LNCaP clone FGC (cell line): ENCODE results near the gene VAMP1.
A peak's percentile ranks its signal among the peaks of the same experiment; 100 is the strongest.
"Not testable (repeated sequence)": the region's sequence is repeated elsewhere in the genome, so short reads cannot be mapped to it uniquely, and the experiment has no call there.

Experiments
- DNase-seq: peaks from one replicate; pipeline ENCODE4 v3.0.0-alpha.2; 2011; ENCODE audit warnings: low read depth
- H3K4me3 ChIP-seq: 2 replicates; pipeline ENCODE4 v1.5.1; 2011; ENCODE audit warnings: mild to moderate bottlenecking, low read depth, low read length, control low read depth
- TF ChIP-seq, protein P1 (sequence below): IDR thresholded peaks from 2 replicates; pipeline ENCODE4 v1.5.1; 2012; ENCODE audit warnings: mild to moderate bottlenecking; ENCODE audit not compliant: control insufficient read depth, insufficient read depth; ENCODE audit errors: extremely low read depth

VAMP1 gene

DNA sequence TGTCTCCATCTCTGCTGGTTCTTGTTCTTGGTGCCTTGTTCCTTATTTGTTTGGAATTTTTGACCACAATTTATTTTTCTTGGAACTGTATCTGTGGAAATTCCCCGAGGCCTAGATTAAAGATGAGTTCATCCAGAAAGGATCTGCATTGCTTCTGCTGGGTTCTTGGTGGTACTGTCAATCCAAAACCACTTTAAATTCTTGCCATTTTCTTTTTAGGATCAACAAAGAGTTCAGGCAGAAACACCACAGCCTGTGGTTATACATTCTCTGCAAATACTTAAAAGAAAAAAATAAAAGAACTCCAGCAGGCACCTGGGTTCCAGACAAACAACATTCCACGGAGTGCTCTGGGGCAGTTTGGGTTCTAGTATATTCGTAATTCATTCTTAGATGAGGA, 6.0 kb upstream of the VAMP1 start:
- TF ChIP-seq, protein P1, sequence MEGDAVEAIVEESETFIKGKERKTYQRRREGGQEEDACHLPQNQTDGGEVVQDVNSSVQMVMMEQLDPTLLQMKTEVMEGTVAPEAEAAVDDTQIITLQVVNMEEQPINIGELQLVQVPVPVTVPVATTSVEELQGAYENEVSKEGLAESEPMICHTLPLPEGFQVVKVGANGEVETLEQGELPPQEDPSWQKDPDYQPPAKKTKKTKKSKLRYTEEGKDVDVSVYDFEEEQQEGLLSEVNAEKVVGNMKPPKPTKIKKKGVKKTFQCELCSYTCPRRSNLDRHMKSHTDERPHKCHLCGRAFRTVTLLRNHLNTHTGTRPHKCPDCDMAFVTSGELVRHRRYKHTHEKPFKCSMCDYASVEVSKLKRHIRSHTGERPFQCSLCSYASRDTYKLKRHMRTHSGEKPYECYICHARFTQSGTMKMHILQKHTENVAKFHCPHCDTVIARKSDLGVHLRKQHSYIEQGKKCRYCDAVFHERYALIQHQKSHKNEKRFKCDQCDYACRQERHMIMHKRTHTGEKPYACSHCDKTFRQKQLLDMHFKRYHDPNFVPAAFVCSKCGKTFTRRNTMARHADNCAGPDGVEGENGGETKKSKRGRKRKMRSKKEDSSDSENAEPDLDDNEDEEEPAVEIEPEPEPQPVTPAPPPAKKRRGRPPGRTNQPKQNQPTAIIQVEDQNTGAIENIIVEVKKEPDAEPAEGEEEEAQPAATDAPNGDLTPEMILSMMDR: no peak
- no peak for DNase-seq
- no peak overlapping the region for H3K4me3 ChIP-seq

- DNase-seq, H3K4me3 ChIP-seq: not testable (repeated sequence)
Measured at GRCh38 chr12:6475233-6475975, 4.9 kb upstream of the VAMP1 start.

GRCh38 chr12:6472491-6472890, 2.0 kb upstream of the VAMP1 start:
- H3K4me3 ChIP-seq: no peak overlapping the region
- DNase-seq: no peak
- TF ChIP-seq, protein P1: no peak

GRCh38 chr12:6471989-6472360, 1.5 kb upstream of the VAMP1 start:
- H3K4me3 ChIP-seq: no peak overlapping the region
- TF ChIP-seq, protein P1: no peak
- no peak for DNase-seq

DNA sequence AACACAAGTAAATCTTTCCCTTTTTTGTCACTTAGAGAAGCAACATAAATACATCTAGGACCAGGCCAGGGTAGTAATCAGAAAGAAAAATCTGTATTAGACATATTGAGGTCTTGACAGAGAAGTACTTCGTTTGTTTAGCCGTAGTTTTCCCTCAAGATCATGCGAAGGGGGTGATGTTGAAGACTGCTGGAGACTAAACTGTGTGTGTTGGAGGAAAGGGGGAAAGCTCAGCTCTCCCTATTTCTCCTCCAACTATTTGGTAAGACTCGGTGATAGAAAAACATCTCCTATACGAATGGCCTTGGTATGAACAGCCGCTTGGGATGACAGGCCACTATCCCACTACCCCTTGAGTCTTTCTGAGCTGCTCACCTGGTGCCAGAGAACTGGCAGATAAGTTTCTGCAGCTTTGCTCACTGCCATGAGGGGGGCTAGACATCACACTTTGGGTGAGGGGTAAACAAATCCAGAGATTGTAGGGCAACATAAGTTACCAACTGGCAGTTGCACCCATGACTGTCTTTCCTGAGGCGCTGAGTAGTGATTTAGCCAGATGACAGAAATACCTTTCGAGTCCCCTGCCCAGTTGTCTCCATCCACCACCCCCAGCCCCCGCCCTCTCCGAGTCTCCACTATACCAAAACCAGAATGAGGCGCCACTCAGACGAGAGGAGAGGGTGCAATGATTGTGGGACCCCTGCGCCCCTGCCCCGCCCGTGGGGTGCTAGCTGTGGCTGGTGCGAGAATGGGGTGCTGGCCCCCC, 685 bp downstream of the VAMP1 start:
- H3K4me3 ChIP-seq: peak overlapping the region; percentile 74
- no peak for DNase-seq
- TF ChIP-seq, protein P1: no peak

DNA sequence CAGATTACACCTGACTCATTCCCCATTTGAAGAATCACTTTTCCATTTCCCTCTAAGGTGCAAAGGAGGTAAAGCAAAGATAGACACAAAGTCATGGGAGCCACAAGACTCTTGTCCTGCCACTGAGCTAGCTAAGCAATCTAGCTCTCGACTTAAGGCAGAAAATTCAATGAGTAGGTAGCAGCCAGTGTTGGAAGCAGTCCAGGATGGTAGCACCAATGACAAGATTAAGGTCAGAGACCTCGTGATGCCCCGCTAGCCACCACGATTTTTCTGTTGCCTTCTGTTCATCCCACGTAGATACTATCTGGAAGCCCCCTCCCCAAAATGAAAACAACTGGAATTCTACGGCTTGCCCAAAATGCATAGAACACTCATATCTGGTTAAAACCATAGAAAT, 1.4 kb downstream of the VAMP1 start:
- DNase-seq: no peak
- TF ChIP-seq, protein P1: no peak
- no peak overlapping the region for H3K4me3 ChIP-seq

GRCh38 chr12:6468283-6468575, 2.2 kb downstream of the VAMP1 start:
- no peak overlapping the region for H3K4me3 ChIP-seq
- TF ChIP-seq, protein P1: no peak

DNA sequence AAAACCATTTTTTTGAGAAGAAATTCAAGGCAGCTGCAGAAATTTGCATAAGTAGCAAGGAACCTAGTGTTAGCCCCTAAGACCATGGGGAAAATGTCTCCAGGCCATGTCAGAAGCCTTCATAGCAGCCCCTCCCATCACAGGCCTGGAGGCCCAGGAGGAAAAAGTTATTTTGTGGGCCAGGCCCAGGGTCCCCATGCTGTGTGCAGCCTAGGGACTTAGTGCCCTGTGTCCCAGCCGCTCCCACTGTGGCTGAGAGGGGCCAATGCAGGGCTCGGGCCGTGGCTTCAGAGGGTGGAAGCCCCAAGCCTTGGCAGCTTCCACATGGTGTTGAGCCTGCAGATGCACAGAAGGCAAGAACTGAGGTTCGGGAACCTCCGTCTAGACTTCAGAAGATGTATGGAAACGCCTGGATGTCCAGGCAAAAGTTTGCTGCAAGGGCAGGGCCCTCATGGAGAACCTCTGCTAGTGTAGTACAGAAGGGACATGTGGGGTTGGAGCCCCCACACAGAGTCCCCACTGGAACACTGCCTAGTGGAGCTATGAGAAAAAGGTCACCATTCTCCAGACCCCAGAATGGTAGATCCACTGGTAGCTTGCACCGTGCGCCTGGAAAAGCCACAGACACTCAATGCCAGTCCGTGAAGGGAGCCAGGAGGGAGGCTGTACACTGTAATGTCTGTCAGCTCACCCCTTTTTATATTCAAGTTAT, 2.8 kb downstream of the VAMP1 start:
- not testable (repeated sequence) for H3K4me3 ChIP-seq, DNase-seq

More at GRCh38 chr12:6468283-6468575, 2.2 kb downstream of the VAMP1 start:
- DNase-seq: no peak

GRCh38 chr12:6466751-6467150, 3.7 kb downstream of the VAMP1 start:
- not testable (repeated sequence) for H3K4me3 ChIP-seq, DNase-seq
